ENCODE data around the gene UBTD1.
"Not testable (repeated sequence)": the region's sequence is repeated elsewhere in the genome, so short reads cannot be mapped to it uniquely, and the experiment has no call there.

Gene UBTD1

GRCh38 chr10:97525683-97526110 is 27.0 kb downstream of the UBTD1 start:
- TF ChIP-seq CTCF (IDR thresholded peaks at IDR 0.05) = no peak
- no peak overlapping the region for H3K4me3 ChIP-seq
- H3K4me1 ChIP-seq = peaks cover 0 to 5% (median 1%) of the 10 kb centered on the region in 4 donors
- no peaks in the 10 kb centered on the region for H3K27me3 ChIP-seq
- no peaks in the 10 kb centered on the region for H3K9me3 ChIP-seq
- H3K27ac ChIP-seq = no peak overlapping the region
- H3K36me3 ChIP-seq = no peaks in the 10 kb centered on the region
- intact Hi-C loops (cut with DNase I; ENCODE audit: low total_unique reads) = no loop called here
- DNase-seq = no peak

- intact Hi-C loops (cut with DNase I; ENCODE audit: low total_unique reads) = not testable (repeated sequence)
Observed at GRCh38 chr10:97528876-97529275, 30.2 kb downstream of the UBTD1 start.

GRCh38 chr10:97529685-97530465 is 31.2 kb downstream of the UBTD1 start:
- H3K36me3 ChIP-seq = no peaks in the 10 kb centered on the region
- no peak for DNase-seq
- H3K4me3 ChIP-seq = no peak overlapping the region
- TF ChIP-seq CTCF (IDR thresholded peaks at IDR 0.05) = no peak
- no peak overlapping the region for H3K27ac ChIP-seq
- intact Hi-C loops (cut with DNase I; ENCODE audit: low total_unique reads) = no loop called here
- H3K9me3 ChIP-seq = no peaks in the 10 kb centered on the region
- H3K4me1 ChIP-seq = peaks cover 0 to 3% (median 0%) of the 10 kb centered on the region in 4 donors
- H3K27me3 ChIP-seq = no peaks in the 10 kb centered on the region

More at GRCh38 chr10:97528876-97529275, 30.2 kb downstream of the UBTD1 start:
- H3K4me1 ChIP-seq, H3K9me3 ChIP-seq, DNase-seq, H3K36me3 ChIP-seq, H3K27me3 ChIP-seq, H3K4me3 ChIP-seq, H3K27ac ChIP-seq: not testable (repeated sequence)

- no peak for DNase-seq
- no peaks in the 10 kb centered on the region for H3K27me3 ChIP-seq
- H3K27ac ChIP-seq = no peak overlapping the region
- H3K4me1 ChIP-seq = peaks cover 0 to 3% (median 0%) of the 10 kb centered on the region in 4 donors
- no peak overlapping the region for H3K4me3 ChIP-seq
- intact Hi-C loops (cut with DNase I; ENCODE audit: low total_unique reads) = no loop called here
- H3K36me3 ChIP-seq = no peaks in the 10 kb centered on the region
- no peak for TF ChIP-seq CTCF (IDR thresholded peaks at IDR 0.05)
- H3K9me3 ChIP-seq = no peaks in the 10 kb centered on the region
Observed at GRCh38 chr10:97531401-97531986, 32.8 kb downstream of the UBTD1 start.

- Histone ChIP-seq H3K36me3 (no peaks in the 10 kb centered on the region), H3K27me3 (no peaks in the 10 kb centered on the region), H3K9me3 (no peaks in the 10 kb centered on the region), H3K27ac (no peak overlapping the region), H3K4me3 (no peak overlapping the region), H3K4me1 (peaks cover 0 to 3% (median 0%) of the 10 kb centered on the region in 4 donors)
- DNase-seq = no peak
- intact Hi-C loops (cut with DNase I; ENCODE audit: low total_unique reads) = no loop called here
- TF ChIP-seq CTCF (IDR thresholded peaks at IDR 0.05) = no peak
Observed at GRCh38 chr10:97532935-97533671, 34.4 kb downstream of the UBTD1 start.

GRCh38 chr10:97533888-97534287 is 35.2 kb downstream of the UBTD1 start:
- no peak for TF ChIP-seq CTCF (IDR thresholded peaks at IDR 0.05)
- no peak for DNase-seq
- no peaks in the 10 kb centered on the region for H3K27me3 ChIP-seq
- H3K36me3 ChIP-seq = no peaks in the 10 kb centered on the region
- H3K9me3 ChIP-seq = no peaks in the 10 kb centered on the region
- no peak overlapping the region for H3K4me3 ChIP-seq
- no peak overlapping the region for H3K27ac ChIP-seq
- intact Hi-C loops (cut with DNase I; ENCODE audit: low total_unique reads) = no loop called here
- H3K4me1 ChIP-seq = peaks cover 0 to 10% (median 3%) of the 10 kb centered on the region in 4 donors
